DND-41 (cell line): ENCODE results near the gene TMEM167A.

Source experiments
- ATAC-seq: fragments of 200-7000 bp; cut with Tn5 transposase; 3 replicates; pipeline ENCODE4 v1.9.1; 2021; ENCODE audit warnings: low read depth; ENCODE audit not compliant: insufficient read depth
- DNase-seq: peaks from one replicate; pipeline ENCODE4 v3.0.0-alpha.2; 2020
- H2AFZ ChIP-seq: 2 replicates; pipeline ENCODE4 v1.6.0; 2012; ENCODE audit warnings: low read depth, low read length
- H3K27ac ChIP-seq: 2 replicates; pipeline ENCODE4 v1.5.1; 2012; ENCODE audit warnings: low read length, inconsistent platforms
- H3K27me3 ChIP-seq: fragments of 200-600 bp; sonication (generic); 2 replicates; pipeline ENCODE4 v1.6.0; 2012; ENCODE audit warnings: low read length, mild to moderate bottlenecking, inconsistent platforms; ENCODE audit not compliant: insufficient read depth, poor library complexity
- H3K36me3 ChIP-seq: 2 replicates; pipeline ENCODE4 v1.5.1; 2012; ENCODE audit warnings: low read length, inconsistent platforms; ENCODE audit not compliant: insufficient read depth
- H3K4me1 ChIP-seq: 2 replicates; pipeline ENCODE4 v1.5.1; 2012; ENCODE audit warnings: mild to moderate bottlenecking, low read length; ENCODE audit not compliant: insufficient read depth
- H3K4me2 ChIP-seq: 2 replicates; pipeline ENCODE4 v1.6.0; 2012; ENCODE audit warnings: mild to moderate bottlenecking, moderate library complexity, low read length, inconsistent platforms; ENCODE audit not compliant: insufficient read depth
- H3K4me3 ChIP-seq, 2 experiments: fragments of 200-600 bp in 1 of 2; shearing (Covaris generic) in 1 of 2; 2 replicates each; pipeline ENCODE4 v1.5.1; 2012 to 2016; ENCODE audit warnings: inconsistent platforms in 2 of 2, low read length in 2 of 2, mild to moderate bottlenecking in 2 of 2, low read depth in 1 of 2, moderate library complexity in 1 of 2
- H3K79me2 ChIP-seq: 2 replicates; pipeline ENCODE4 v1.6.0; 2012; ENCODE audit warnings: low read length, inconsistent platforms; ENCODE audit not compliant: insufficient read depth
- H3K9ac ChIP-seq: 2 replicates; pipeline ENCODE4 v1.6.0; 2012; ENCODE audit warnings: low read depth, mild to moderate bottlenecking, inconsistent platforms, low read length, moderate library complexity
- H3K9me3 ChIP-seq: 2 replicates; pipeline ENCODE4 v1.5.1; 2012; ENCODE audit warnings: low read length, moderate library complexity, mild to moderate bottlenecking, inconsistent platforms; ENCODE audit not compliant: insufficient read depth, severe bottlenecking
- H4K20me1 ChIP-seq: 2 replicates; pipeline ENCODE4 v1.6.0; 2012; ENCODE audit warnings: low read length; ENCODE audit not compliant: insufficient read depth
- CTCF ChIP-seq: IDR thresholded peaks from 2 replicates; pipeline ENCODE4 v1.5.1; 2012; ENCODE audit warnings: borderline replicate concordance, low read length, moderate library complexity, mild to moderate bottlenecking; ENCODE audit not compliant: poor library complexity, severe bottlenecking; ENCODE audit errors: extremely low read depth
- EZH2 ChIP-seq: IDR thresholded peaks from 3 replicates; pipeline ENCODE4 v1.6.1; 2012; ENCODE audit warnings: borderline replicate concordance, low read depth, mild to moderate bottlenecking, moderate library complexity, low read length, inconsistent platforms; ENCODE audit not compliant: severe bottlenecking

TMEM167A gene

GRCh38 chr5:83076742-83077661 lies at the start of gene TMEM167A, which contains the start of gene XRCC4:
Gene TMEM167A (minus strand): TSS chr5:83077394. CDS start chr5:83077323, 71 bp downstream.
Gene XRCC4 (plus strand): TSS chr5:83077547. CDS start chr5:83104920, 27,373 bp downstream.
- peaks cover 90% of the 10 kb centered on the region for H3K79me2 ChIP-seq
- peaks cover 55% of the 10 kb centered on the region for H3K4me1 ChIP-seq
- peaks cover 13% of the 10 kb centered on the region for H3K36me3 ChIP-seq
- H3K9me3 ChIP-seq, result no peaks in the 10 kb centered on the region
- H3K4me3 ChIP-seq, result peak within 1 kb of the TSS; percentile 71 to 81
- peak within 1 kb of the TSS; percentile 90 for H3K27ac ChIP-seq
- H3K4me2 ChIP-seq, result peak within 1 kb of the TSS; percentile 80
- peak within 1 kb of the TSS; percentile 76 for H3K9ac ChIP-seq
- TF ChIP-seq EZH2 (no peak), CTCF (no peak)
- peak within 1 kb of the TSS; percentile 89 for H2AFZ ChIP-seq
- H4K20me1 ChIP-seq, result peaks cover 21% of the 10 kb centered on the region; the same call in 1 of the 2 replicates
- ATAC-seq (peak; percentile 98), DNase-seq (peak; percentile 98)
- no peaks in the 10 kb centered on the region for H3K27me3 ChIP-seq

- Histone ChIP-seq H3K27ac (no peak overlapping the region), H3K27me3 (no peaks in the 10 kb centered on the region), H2AFZ (no peak overlapping the region), H3K4me3 (no peak overlapping the region), H3K9ac (no peak overlapping the region), H3K4me2 (no peak overlapping the region), H3K4me1 (no peaks in the 10 kb centered on the region), H3K79me2 (no peaks in the 10 kb centered on the region), H4K20me1 (no peaks in the 10 kb centered on the region), H3K9me3 (peaks cover 10% of the 10 kb centered on the region), H3K36me3 (peaks cover 16% of the 10 kb centered on the region; the same call in 1 of the 2 replicates)
- TF ChIP-seq EZH2, result no peak
- TF ChIP-seq CTCF, result no peak
- DNase-seq (no peak), ATAC-seq (no peak)
These were observed 49.3 kb upstream of the TMEM167A start for GRCh38 chr5:83126501-83126900.

- Histone ChIP-seq H3K4me3 (no peak overlapping the region), H3K27me3 (no peaks in the 10 kb centered on the region), H4K20me1 (no peaks in the 10 kb centered on the region), H2AFZ (no peak overlapping the region), H3K4me1 (no peaks in the 10 kb centered on the region), H3K36me3 (peaks cover 16% of the 10 kb centered on the region; the same call in 1 of the 2 replicates), H3K79me2 (no peaks in the 10 kb centered on the region), H3K4me2 (no peak overlapping the region), H3K9me3 (peaks cover 10% of the 10 kb centered on the region), H3K9ac (no peak overlapping the region), H3K27ac (no peak overlapping the region)
- no peak for DNase-seq
- no peak for ATAC-seq
- TF ChIP-seq EZH2 (no peak), CTCF (no peak)
These were observed 48.4 kb upstream of the TMEM167A start for GRCh38 chr5:83125560-83125959.
